Endothelial cell of umbilical vein (primary cell): Measurements from ENCODE around the gene TMEM217.

Experiments
- CTCF ChIP-seq, 2 donors: IDR thresholded peaks; 1 replicate in 1 of 2; 2 replicates in 1 of 2; pipeline ENCODE4 v1.5.1; 2011; ENCODE audit warnings: low read length in 2 of 2, mild to moderate bottlenecking in 2 of 2, moderate library complexity in 2 of 2, control low read depth in 1 of 2, inconsistent platforms in 1 of 2, low read depth in 1 of 2; ENCODE audit not compliant: insufficient read depth in 1 of 2; ENCODE audit errors: extremely low read depth in 1 of 2
- EZH2 ChIP-seq: IDR thresholded peaks from 2 replicates; pipeline ENCODE4 v1.6.1; 2012; ENCODE audit warnings: borderline replicate concordance, low read depth, mild to moderate bottlenecking, moderate library complexity, low read length, inconsistent platforms; ENCODE audit not compliant: severe bottlenecking
- GATA2 ChIP-seq: IDR thresholded peaks from 2 replicates; pipeline ENCODE4 v1.7.0; 2011; ENCODE audit warnings: low read depth, mild to moderate bottlenecking, moderate library complexity, mixed read lengths, low read length; ENCODE audit not compliant: insufficient read length, insufficient read depth
- JUN ChIP-seq: IDR thresholded peaks from 2 replicates; pipeline ENCODE4 v1.6.1; 2011; ENCODE audit warnings: borderline replicate concordance, low read depth; ENCODE audit not compliant: insufficient read length, insufficient read depth
- MAX ChIP-seq: IDR thresholded peaks from 2 replicates; pipeline ENCODE4 v1.6.1; 2011; ENCODE audit not compliant: insufficient read depth, insufficient read length
- MYC ChIP-seq: IDR thresholded peaks from one replicate; pipeline ENCODE4 v1.6.1; 2011; ENCODE audit warnings: mild to moderate bottlenecking, low read depth, low read length
- POLR2A ChIP-seq: IDR thresholded peaks from 2 replicates; pipeline ENCODE4 v1.6.1; 2012; ENCODE audit warnings: low read depth, mild to moderate bottlenecking, control low read depth, low read length
- POLR2AphosphoS5 ChIP-seq: IDR thresholded peaks from 2 replicates; pipeline ENCODE4 v1.6.1; 2012; ENCODE audit warnings: low read depth, mild to moderate bottlenecking, control low read depth, low read length, moderate library complexity; ENCODE audit not compliant: insufficient read depth

DNA sequence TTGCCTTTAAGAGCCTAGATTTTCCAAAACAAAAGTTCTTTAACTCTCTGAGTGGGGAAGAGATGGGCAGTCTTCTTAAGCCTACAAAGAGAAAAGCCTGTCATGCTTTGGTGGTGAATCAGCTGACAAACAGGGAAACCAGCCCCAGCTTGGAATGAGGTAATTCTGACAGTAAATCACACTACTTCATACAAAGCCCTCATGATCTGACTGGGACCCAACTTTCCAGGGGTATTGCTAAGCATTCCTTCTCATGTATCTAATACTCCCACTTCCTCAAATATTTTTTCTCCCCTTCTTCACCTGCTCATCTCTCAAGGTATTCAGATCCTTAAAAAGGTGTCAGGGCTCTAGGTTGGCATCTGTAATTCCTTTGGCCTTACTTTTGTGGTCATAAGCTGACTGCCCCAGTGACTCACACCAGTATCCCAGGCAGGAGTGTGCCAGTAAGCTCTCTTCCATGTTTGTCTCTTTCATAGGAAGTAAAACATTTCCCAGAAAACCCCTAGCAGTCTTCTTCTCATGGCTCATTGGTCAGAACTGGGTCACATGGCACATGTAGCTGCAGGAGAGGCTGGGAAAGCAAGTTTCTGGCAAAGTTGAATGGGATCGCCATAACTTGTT lies 15.4 kb downstream of the TMEM217 start:
- TF ChIP-seq CTCF (IDR thresholded peaks at IDR 0.05; ENCODE audit: extremely low read depth in 1 of 2, insufficient read depth in 1 of 2, low read depth in 1 of 2, low read length in 2 of 2) (no peak), POLR2AphosphoS5 (peak; percentile 54), POLR2A (no peak), GATA2 (peak; percentile 9), EZH2 (no peak), MAX (peak; percentile 70), JUN (peak; percentile 91), MYC (no peak)
